Measurements from ENCODE around the gene ZXDB. TPM values are rescaled to one million over a fixed set of nuclear protein-coding genes. Genes with fewer than 3 reads are reported as not detected.

The ZXDB gene
- total RNA-seq, result 9.4 and 10.9 TPM in 2 replicates

GRCh38 chrX:57591284-57592159, at the start of gene ZXDB:
ZXDB (plus strand) TSS chrX:57592011; CDS start chrX:57592049, 38 bp downstream.

Other genes with a start within 250 kb of the ZXDB start
- gene NLRP2B, start 88.2 kb downstream of the ZXDB start, total RNA-seq, result not detected in 2 replicates

All from pericardium fibroblast (primary cell).